Measurements from ENCODE around the gene INPPL1.

INPPL1 gene

GRCh38 chr11:72216638-72217037 lies 7.9 kb upstream of the INPPL1 start, which contains the start of gene FOLR2:
Gene FOLR2 (plus strand): TSS chr11:72216794. CDS start chr11:72218585, 1,791 bp downstream.
- H3K27ac ChIP-seq (ENCODE audit: low read depth, low read length) = no peak within 1 kb of the TSS

GRCh38 chr11:72217841-72218240 lies 6.7 kb upstream of the INPPL1 start:
- H3K4me1 ChIP-seq (ENCODE audit: control insufficient read depth in 1 of 2, insufficient read depth in 2 of 2, low read length in 2 of 2) = peaks cover 8 to 15% of the 10 kb centered on the region in 2 donors
- no peak overlapping the region for H3K4me3 ChIP-seq (ENCODE audit: low read depth in 1 of 2, low read length in 2 of 2)
- H3K9ac ChIP-seq (ENCODE audit: low read depth in 1 of 2, low read length in 2 of 2) = no peak overlapping the region
- peaks cover 5 to 6% of the 10 kb centered on the region in 2 donors for H3K27me3 ChIP-seq (ENCODE audit: control insufficient read depth in 1 of 2, insufficient read depth in 2 of 2, low read length in 2 of 2)
- no peaks in the 10 kb centered on the region for H3K36me3 ChIP-seq (ENCODE audit: control insufficient read depth in 1 of 2, insufficient read depth in 2 of 2, low read length in 2 of 2)
- no peaks in the 10 kb centered on the region for H3K9me3 ChIP-seq (ENCODE audit: control insufficient read depth in 1 of 2, low read length in 2 of 2)
- no peak overlapping the region for H3K27ac ChIP-seq (ENCODE audit: low read depth, low read length)

More at GRCh38 chr11:72216638-72217037, 7.9 kb upstream of the INPPL1 start, which contains the start of gene FOLR2:
- Histone ChIP-seq H3K9me3 (ENCODE audit: control insufficient read depth in 1 of 2, low read length in 2 of 2) (no peaks in the 10 kb centered on the region), H3K4me1 (ENCODE audit: control insufficient read depth in 1 of 2, insufficient read depth in 2 of 2, low read length in 2 of 2) (peaks cover 0 to 3% of the 10 kb centered on the region in 2 donors), H3K9ac (ENCODE audit: low read depth in 1 of 2, low read length in 2 of 2) (no peak within 1 kb of the TSS), H3K27me3 (ENCODE audit: control insufficient read depth in 1 of 2, insufficient read depth in 2 of 2, low read length in 2 of 2) (peaks cover 5 to 6% of the 10 kb centered on the region in 2 donors), H3K36me3 (ENCODE audit: control insufficient read depth in 1 of 2, insufficient read depth in 2 of 2, low read length in 2 of 2) (no peaks in the 10 kb centered on the region), H3K4me3 (ENCODE audit: low read depth in 1 of 2, low read length in 2 of 2) (no peak within 1 kb of the TSS)

GRCh38 chr11:72218251-72218745 lies 6.3 kb upstream of the INPPL1 start:
- H3K27me3 ChIP-seq (ENCODE audit: control insufficient read depth in 1 of 2, insufficient read depth in 2 of 2, low read length in 2 of 2) = peaks cover 5 to 6% of the 10 kb centered on the region in 2 donors
- H3K36me3 ChIP-seq (ENCODE audit: control insufficient read depth in 1 of 2, insufficient read depth in 2 of 2, low read length in 2 of 2) = no peaks in the 10 kb centered on the region
- no peaks in the 10 kb centered on the region for H3K9me3 ChIP-seq (ENCODE audit: control insufficient read depth in 1 of 2, low read length in 2 of 2)
- H3K4me3 ChIP-seq (ENCODE audit: low read depth in 1 of 2, low read length in 2 of 2) = peak overlapping the region in 1 of 2 donors; percentile 36
- no peak overlapping the region for H3K27ac ChIP-seq (ENCODE audit: low read depth, low read length)
- no peak overlapping the region for H3K9ac ChIP-seq (ENCODE audit: low read depth in 1 of 2, low read length in 2 of 2)
- H3K4me1 ChIP-seq (ENCODE audit: control insufficient read depth in 1 of 2, insufficient read depth in 2 of 2, low read length in 2 of 2) = peaks cover 8 to 15% of the 10 kb centered on the region in 2 donors

- Histone ChIP-seq H3K9me3 (ENCODE audit: control insufficient read depth in 1 of 2, low read length in 2 of 2) (no peaks in the 10 kb centered on the region), H3K4me1 (ENCODE audit: control insufficient read depth in 1 of 2, insufficient read depth in 2 of 2, low read length in 2 of 2) (peaks cover 15 to 24% of the 10 kb centered on the region in 2 donors), H3K27ac (ENCODE audit: low read depth, low read length) (no peak overlapping the region), H3K27me3 (ENCODE audit: control insufficient read depth in 1 of 2, insufficient read depth in 2 of 2, low read length in 2 of 2) (peaks cover 5 to 6% of the 10 kb centered on the region in 2 donors), H3K4me3 (ENCODE audit: low read depth in 1 of 2, low read length in 2 of 2) (no peak overlapping the region), H3K36me3 (ENCODE audit: control insufficient read depth in 1 of 2, insufficient read depth in 2 of 2, low read length in 2 of 2) (no peaks in the 10 kb centered on the region), H3K9ac (ENCODE audit: low read depth in 1 of 2, low read length in 2 of 2) (no peak overlapping the region)
Measured at GRCh38 chr11:72220696-72221363, 3.7 kb upstream of the INPPL1 start.

GRCh38 chr11:72221386-72222075 lies 3.0 kb upstream of the INPPL1 start:
- Histone ChIP-seq H3K27me3 (ENCODE audit: control insufficient read depth in 1 of 2, insufficient read depth in 2 of 2, low read length in 2 of 2) (peaks cover 5 to 6% of the 10 kb centered on the region in 2 donors), H3K27ac (ENCODE audit: low read depth, low read length) (no peak overlapping the region), H3K4me1 (ENCODE audit: control insufficient read depth in 1 of 2, insufficient read depth in 2 of 2, low read length in 2 of 2) (peaks cover 16 to 25% of the 10 kb centered on the region in 2 donors), H3K9ac (ENCODE audit: low read depth in 1 of 2, low read length in 2 of 2) (no peak overlapping the region), H3K9me3 (ENCODE audit: control insufficient read depth in 1 of 2, low read length in 2 of 2) (no peaks in the 10 kb centered on the region), H3K4me3 (ENCODE audit: low read depth in 1 of 2, low read length in 2 of 2) (no peak overlapping the region), H3K36me3 (ENCODE audit: control insufficient read depth in 1 of 2, insufficient read depth in 2 of 2, low read length in 2 of 2) (no peaks in the 10 kb centered on the region)

- peak overlapping the region; percentile 58 to 90 for H3K9ac ChIP-seq (ENCODE audit: low read depth in 1 of 2, low read length in 2 of 2)
- H3K36me3 ChIP-seq (ENCODE audit: control insufficient read depth in 1 of 2, insufficient read depth in 2 of 2, low read length in 2 of 2) = no peaks in the 10 kb centered on the region
- H3K4me1 ChIP-seq (ENCODE audit: control insufficient read depth in 1 of 2, insufficient read depth in 2 of 2, low read length in 2 of 2) = peaks cover 16 to 25% of the 10 kb centered on the region in 2 donors
- peaks cover 5 to 6% of the 10 kb centered on the region in 2 donors for H3K27me3 ChIP-seq (ENCODE audit: control insufficient read depth in 1 of 2, insufficient read depth in 2 of 2, low read length in 2 of 2)
- no peaks in the 10 kb centered on the region for H3K9me3 ChIP-seq (ENCODE audit: control insufficient read depth in 1 of 2, low read length in 2 of 2)
- peak overlapping the region; percentile 53 for H3K27ac ChIP-seq (ENCODE audit: low read depth, low read length)
- peak overlapping the region; percentile 70 to 92 for H3K4me3 ChIP-seq (ENCODE audit: low read depth in 1 of 2, low read length in 2 of 2)
Measured at GRCh38 chr11:72222106-72222891, 2.3 kb upstream of the INPPL1 start.

DNA sequence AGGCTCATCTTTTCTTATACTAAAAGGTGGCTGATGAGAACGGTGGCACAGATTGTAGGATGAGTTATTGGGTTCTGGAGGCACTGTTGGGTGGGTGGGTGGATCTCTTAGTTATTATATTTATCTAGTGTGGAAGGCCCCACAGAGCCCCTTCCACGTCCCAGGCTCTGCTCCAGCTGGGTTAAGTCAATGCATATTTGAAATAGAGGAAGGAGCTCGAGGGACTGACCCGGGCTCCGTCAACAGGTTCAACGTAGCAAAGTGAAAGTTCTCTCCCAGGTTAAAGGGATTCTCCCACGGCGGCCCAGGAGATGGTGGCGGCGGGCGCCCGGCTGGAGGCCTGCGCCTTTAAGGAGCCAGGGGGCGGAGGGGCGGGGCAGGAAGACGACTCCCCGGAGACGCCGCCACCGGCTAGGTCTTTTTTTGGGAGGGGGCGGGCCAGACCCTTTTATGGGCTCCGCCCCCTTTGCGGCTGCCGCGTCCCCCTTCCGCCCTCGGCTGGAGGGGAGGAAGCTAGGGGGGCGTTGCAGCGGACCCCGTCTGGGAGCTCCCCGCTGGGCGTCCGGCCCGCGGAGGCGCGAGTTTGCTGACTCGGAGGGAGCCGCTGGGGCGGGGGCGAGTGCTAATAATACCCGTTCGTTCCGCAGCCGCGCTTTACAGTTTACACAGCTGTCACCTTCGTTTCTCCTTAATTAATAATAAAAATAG lies 1.5 kb upstream of the INPPL1 start:
- H3K36me3 ChIP-seq (ENCODE audit: control insufficient read depth in 1 of 2, insufficient read depth in 2 of 2, low read length in 2 of 2) = peaks cover under 1 to 2% of the 10 kb centered on the region in 2 donors
- no peaks in the 10 kb centered on the region for H3K9me3 ChIP-seq (ENCODE audit: control insufficient read depth in 1 of 2, low read length in 2 of 2)
- peak overlapping the region; percentile 70 to 92 for H3K4me3 ChIP-seq (ENCODE audit: low read depth in 1 of 2, low read length in 2 of 2)
- peak overlapping the region; percentile 90 for H3K27ac ChIP-seq (ENCODE audit: low read depth, low read length)
- peaks cover 0 to 3% of the 10 kb centered on the region in 2 donors for H3K27me3 ChIP-seq (ENCODE audit: control insufficient read depth in 1 of 2, insufficient read depth in 2 of 2, low read length in 2 of 2)
- peaks cover 16 to 25% of the 10 kb centered on the region in 2 donors for H3K4me1 ChIP-seq (ENCODE audit: control insufficient read depth in 1 of 2, insufficient read depth in 2 of 2, low read length in 2 of 2)
- peak overlapping the region; percentile 74 to 90 for H3K9ac ChIP-seq (ENCODE audit: low read depth in 1 of 2, low read length in 2 of 2)

GRCh38 chr11:72223615-72224563 lies 678 bp upstream of the INPPL1 start:
- peak overlapping the region; percentile 92 to 96 for H3K4me3 ChIP-seq (ENCODE audit: low read depth in 1 of 2, low read length in 2 of 2)
- H3K9ac ChIP-seq (ENCODE audit: low read depth in 1 of 2, low read length in 2 of 2) = peak overlapping the region; percentile 82 to 90
- no peaks in the 10 kb centered on the region for H3K9me3 ChIP-seq (ENCODE audit: control insufficient read depth in 1 of 2, low read length in 2 of 2)
- H3K27ac ChIP-seq (ENCODE audit: low read depth, low read length) = peak overlapping the region; percentile 90
- peaks cover 16 to 25% of the 10 kb centered on the region in 2 donors for H3K4me1 ChIP-seq (ENCODE audit: control insufficient read depth in 1 of 2, insufficient read depth in 2 of 2, low read length in 2 of 2)
- no peaks in the 10 kb centered on the region for H3K27me3 ChIP-seq (ENCODE audit: control insufficient read depth in 1 of 2, insufficient read depth in 2 of 2, low read length in 2 of 2)
- peaks cover 9% of the 10 kb centered on the region in 2 donors for H3K36me3 ChIP-seq (ENCODE audit: control insufficient read depth in 1 of 2, insufficient read depth in 2 of 2, low read length in 2 of 2)
